PFSK-1 (cell line): ENCODE data around the gene WNT7B.

Experiments used
- FOXP2 ChIP-seq: optimal IDR thresholded peaks from 2 replicates; pipeline ENCODE3; 2011; ENCODE audit warnings: borderline replicate concordance, control low read depth, inconsistent platforms; ENCODE audit not compliant: insufficient read depth; ENCODE audit errors: extremely low read length, extremely low read depth
- POLR2AphosphoS5 ChIP-seq: IDR thresholded peaks from 2 replicates; pipeline ENCODE4 v1.6.1; 2012; ENCODE audit warnings: low read depth, mild to moderate bottlenecking, control low read depth, low read length, moderate library complexity
- SIN3A ChIP-seq: IDR thresholded peaks from 2 replicates; pipeline ENCODE4 v1.6.1; 2012; ENCODE audit warnings: mild to moderate bottlenecking, low read length, moderate library complexity, borderline replicate concordance; ENCODE audit not compliant: insufficient read depth
- TAF1 ChIP-seq: IDR thresholded peaks from 2 replicates; pipeline ENCODE4 v1.6.1; 2012; ENCODE audit warnings: low read length, control low read depth, borderline replicate concordance; ENCODE audit not compliant: insufficient read depth
- TF ChIP-seq, protein P1 (sequence below), 2 experiments: IDR thresholded peaks; 2 replicates each; pipeline versions ENCODE4 v1.6.1 to v1.8.0; 2011 to 2012; ENCODE audit warnings: low read depth in 2 of 2, low read length in 2 of 2, control low read depth in 1 of 2, inconsistent platforms in 1 of 2, mild to moderate bottlenecking in 1 of 2, moderate library complexity in 1 of 2; ENCODE audit not compliant: insufficient read depth in 1 of 2

WNT7B gene

GRCh38 chr22:45952553-45952952 lies 24.4 kb downstream of the WNT7B start:
- TF ChIP-seq SIN3A (no peak), TAF1 (no peak), FOXP2 (no peak), POLR2AphosphoS5 (no peak)
- TF ChIP-seq, protein P1, sequence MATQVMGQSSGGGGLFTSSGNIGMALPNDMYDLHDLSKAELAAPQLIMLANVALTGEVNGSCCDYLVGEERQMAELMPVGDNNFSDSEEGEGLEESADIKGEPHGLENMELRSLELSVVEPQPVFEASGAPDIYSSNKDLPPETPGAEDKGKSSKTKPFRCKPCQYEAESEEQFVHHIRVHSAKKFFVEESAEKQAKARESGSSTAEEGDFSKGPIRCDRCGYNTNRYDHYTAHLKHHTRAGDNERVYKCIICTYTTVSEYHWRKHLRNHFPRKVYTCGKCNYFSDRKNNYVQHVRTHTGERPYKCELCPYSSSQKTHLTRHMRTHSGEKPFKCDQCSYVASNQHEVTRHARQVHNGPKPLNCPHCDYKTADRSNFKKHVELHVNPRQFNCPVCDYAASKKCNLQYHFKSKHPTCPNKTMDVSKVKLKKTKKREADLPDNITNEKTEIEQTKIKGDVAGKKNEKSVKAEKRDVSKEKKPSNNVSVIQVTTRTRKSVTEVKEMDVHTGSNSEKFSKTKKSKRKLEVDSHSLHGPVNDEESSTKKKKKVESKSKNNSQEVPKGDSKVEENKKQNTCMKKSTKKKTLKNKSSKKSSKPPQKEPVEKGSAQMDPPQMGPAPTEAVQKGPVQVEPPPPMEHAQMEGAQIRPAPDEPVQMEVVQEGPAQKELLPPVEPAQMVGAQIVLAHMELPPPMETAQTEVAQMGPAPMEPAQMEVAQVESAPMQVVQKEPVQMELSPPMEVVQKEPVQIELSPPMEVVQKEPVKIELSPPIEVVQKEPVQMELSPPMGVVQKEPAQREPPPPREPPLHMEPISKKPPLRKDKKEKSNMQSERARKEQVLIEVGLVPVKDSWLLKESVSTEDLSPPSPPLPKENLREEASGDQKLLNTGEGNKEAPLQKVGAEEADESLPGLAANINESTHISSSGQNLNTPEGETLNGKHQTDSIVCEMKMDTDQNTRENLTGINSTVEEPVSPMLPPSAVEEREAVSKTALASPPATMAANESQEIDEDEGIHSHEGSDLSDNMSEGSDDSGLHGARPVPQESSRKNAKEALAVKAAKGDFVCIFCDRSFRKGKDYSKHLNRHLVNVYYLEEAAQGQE (IDR thresholded peaks at IDR 0.05; ENCODE audit: insufficient read depth in 1 of 2, low read depth in 2 of 2, low read length in 2 of 2), result no peak

DNA sequence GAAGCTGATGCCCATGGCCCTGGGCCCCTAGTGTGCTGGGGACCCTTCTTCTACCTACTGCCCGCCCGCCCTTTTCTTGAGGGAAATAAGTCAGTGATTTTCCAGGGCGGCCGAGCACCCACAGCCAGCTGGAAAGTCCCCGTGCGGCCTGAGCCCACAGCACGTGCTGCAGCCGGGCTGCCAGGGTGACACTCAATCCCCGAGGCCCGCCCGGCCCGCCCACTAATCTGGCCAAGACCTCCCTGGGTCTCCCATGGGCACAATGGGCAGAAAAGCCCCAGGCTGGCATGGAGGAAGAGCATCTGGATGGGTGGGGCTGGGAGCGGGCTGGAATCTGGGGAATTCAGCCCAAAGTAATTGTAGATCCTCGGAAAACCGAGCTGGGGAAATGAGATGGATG lies 24.8 kb downstream of the WNT7B start:
- TF ChIP-seq TAF1 (no peak), FOXP2 (no peak), POLR2AphosphoS5 (no peak), SIN3A (no peak)
- TF ChIP-seq, protein P1 (IDR thresholded peaks at IDR 0.05; ENCODE audit: insufficient read depth in 1 of 2, low read depth in 2 of 2, low read length in 2 of 2), result no peak

DNA sequence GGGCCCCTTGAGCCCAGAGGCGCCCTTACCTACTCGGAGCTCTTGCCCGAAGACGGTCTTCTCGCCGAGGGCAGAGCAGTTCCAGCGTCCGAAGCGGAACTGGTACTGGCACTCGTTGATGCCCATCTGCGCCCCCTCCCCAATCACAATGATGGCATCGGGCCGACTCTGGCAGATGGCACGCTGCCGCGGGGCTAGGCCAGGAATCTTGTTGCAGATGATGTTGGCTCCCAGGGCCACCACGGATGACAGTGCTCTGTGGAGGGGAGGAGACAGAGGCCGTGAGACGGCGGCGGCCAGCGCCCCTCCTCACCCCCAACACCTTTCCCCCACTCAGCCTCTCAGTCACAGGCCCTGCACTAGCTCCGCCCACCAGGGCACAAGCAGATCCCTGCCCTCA lies 27.1 kb downstream of the WNT7B start:
- TF ChIP-seq POLR2AphosphoS5 (no peak), SIN3A (no peak), TAF1 (no peak), FOXP2 (no peak)
- TF ChIP-seq, protein P1 (IDR thresholded peaks at IDR 0.05; ENCODE audit: insufficient read depth in 1 of 2, low read depth in 2 of 2, low read length in 2 of 2), result no peak

GRCh38 chr22:45949258-45949870 lies 27.6 kb downstream of the WNT7B start:
- TF ChIP-seq, protein P1 (IDR thresholded peaks at IDR 0.05; ENCODE audit: insufficient read depth in 1 of 2, low read depth in 2 of 2, low read length in 2 of 2), result no peak
- TF ChIP-seq FOXP2 (no peak), SIN3A (no peak), POLR2AphosphoS5 (no peak), TAF1 (no peak)

GRCh38 chr22:45948081-45948648 lies 28.8 kb downstream of the WNT7B start:
- no peak for TF ChIP-seq FOXP2
- TF ChIP-seq, protein P1 (IDR thresholded peaks at IDR 0.05; ENCODE audit: insufficient read depth in 1 of 2, low read depth in 2 of 2, low read length in 2 of 2), result no peak
- TF ChIP-seq SIN3A, result no peak
- TF ChIP-seq TAF1, result no peak
- no peak for TF ChIP-seq POLR2AphosphoS5
